Vagina (tissue), 2 donors: ENCODE results near the gene SALL1.

Source experiments
- CTCF ChIP-seq, 3 experiments: fragments of 450-650 bp in 2 of 3; fragments of 200-600 bp in 1 of 3; sonication (generic) in 1 of 3; IDR thresholded peaks; one replicate each; pipeline ENCODE4 v1.5.1; 2017 to 2019; ENCODE audit warnings: antibody characterized with exemption in 3 of 3, mild to moderate bottlenecking in 2 of 3, moderate library complexity in 2 of 3
- POLR2A ChIP-seq, 2 donors: fragments of 450-650 bp; IDR thresholded peaks; one replicate each; pipeline ENCODE4 v1.6.1; 2017; ENCODE audit warnings: antibody characterized with exemption in 2 of 2, mild to moderate bottlenecking in 2 of 2, moderate library complexity in 2 of 2
- POLR2AphosphoS5 ChIP-seq, 2 donors: sonication (generic); formaldehyde crosslinking; IDR thresholded peaks; one replicate each; pipeline ENCODE4 v1.9.0; 2017; ENCODE audit warnings: antibody characterized with exemption in 2 of 2, mild to moderate bottlenecking in 2 of 2, low read depth in 1 of 2; ENCODE audit not compliant: insufficient read depth in 1 of 2

GRCh38 chr16:51175081-51175480, 24.0 kb upstream of the SALL1 start:
- TF ChIP-seq POLR2AphosphoS5 (IDR thresholded peaks at IDR 0.05; ENCODE audit: insufficient read depth in 1 of 2, low read depth in 1 of 2): no peak
- no peak for TF ChIP-seq CTCF (IDR thresholded peaks at IDR 0.05)
- TF ChIP-seq POLR2A (IDR thresholded peaks at IDR 0.05): no peak
